C4-2B (cell line): ENCODE measurements around the gene LBHD1.

Experiments
- CTCF ChIP-seq: fragments of 450-650 bp; conservative IDR thresholded peaks from 2 replicates; pipeline ENCODE4 v1.5.1; 2017; ENCODE audit warnings: mild to moderate bottlenecking
- ZFX ChIP-seq: fragments of 450-650 bp; IDR thresholded peaks from 2 replicates; pipeline ENCODE4 v1.6.1; 2017

GRCh38 chr11:62644220-62644619 is 27.8 kb downstream of the LBHD1 start:
- TF ChIP-seq CTCF (no peak), ZFX (no peak)
